ENCODE measurements around the gene NTRK3.

Gene NTRK3

DNA sequence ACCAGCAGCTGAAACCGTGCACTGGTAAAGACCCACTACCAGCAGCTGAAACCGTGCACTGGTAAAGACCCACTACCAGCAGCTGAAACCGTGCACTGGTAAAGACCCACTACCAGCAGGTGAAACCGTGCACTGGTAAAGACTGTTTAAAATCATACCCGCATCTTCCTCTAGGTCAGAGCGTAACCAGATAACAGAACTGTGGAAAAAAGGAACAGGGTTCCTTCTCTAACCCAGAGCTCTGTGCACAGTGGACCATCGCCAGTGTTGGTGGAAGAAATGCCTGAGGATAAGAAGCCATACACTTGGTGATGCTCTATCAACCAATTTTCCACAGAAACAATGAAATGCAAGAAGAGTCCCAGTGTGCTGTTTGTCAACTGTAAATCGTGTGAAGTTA is 243.4 kb downstream of the NTRK3 start:
- H3K27ac ChIP-seq = no peak overlapping the region
- DNase-seq (ENCODE audit: low read depth, low spot score) = no peak

- DNase-seq (ENCODE audit: low read depth, low spot score) = no peak
- H3K27ac ChIP-seq = no peak overlapping the region
These were observed 243.9 kb downstream of the NTRK3 start for GRCh38 chr15:88012688-88013087.

DNA sequence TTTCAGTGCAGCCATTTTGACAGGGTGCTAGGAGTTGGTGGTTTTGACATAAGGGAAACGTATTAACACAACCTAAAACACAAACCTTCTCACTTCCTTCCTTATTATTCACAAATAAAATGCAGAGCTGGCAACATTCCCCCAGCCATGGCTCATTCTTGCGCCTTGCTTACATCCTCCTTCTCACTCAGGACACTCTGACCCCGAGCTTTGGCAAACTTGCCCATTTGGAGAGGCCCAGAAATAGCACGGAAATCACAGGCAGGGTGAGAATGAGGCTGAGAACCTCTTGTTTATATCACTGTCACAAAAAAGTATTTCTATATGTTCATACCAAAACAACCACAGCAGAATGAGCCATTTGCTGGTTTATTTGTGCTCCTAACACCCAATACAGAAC is 244.3 kb downstream of the NTRK3 start:
- no peak for DNase-seq (ENCODE audit: low read depth, low spot score)
- H3K27ac ChIP-seq = no peak overlapping the region

DNA sequence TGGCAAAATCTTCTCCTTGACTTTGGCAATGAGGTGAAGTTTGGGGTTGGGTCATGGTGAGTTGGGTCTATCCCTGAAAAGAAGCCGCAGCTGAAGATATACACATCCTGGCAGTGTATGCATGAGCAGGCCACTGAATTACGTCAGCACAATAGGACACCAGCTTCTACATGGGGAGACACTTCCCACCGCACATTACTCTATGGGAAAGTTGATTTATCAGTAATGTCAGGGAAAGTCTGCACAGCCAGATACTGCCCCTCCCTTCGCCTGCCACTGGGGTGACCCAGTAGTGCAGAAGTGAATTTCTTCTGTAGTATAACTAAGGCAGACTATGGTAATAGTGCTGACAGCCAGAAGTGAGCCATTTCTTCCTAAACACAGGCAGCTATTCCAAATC is 245.0 kb downstream of the NTRK3 start:
- DNase-seq (ENCODE audit: low read depth, low spot score) = no peak
- no peak overlapping the region for H3K27ac ChIP-seq

GRCh38 chr15:88006146-88006545 is 250.4 kb downstream of the NTRK3 start:
- H3K27ac ChIP-seq = no peak overlapping the region
- DNase-seq (ENCODE audit: low read depth, low spot score) = no peak

DNA sequence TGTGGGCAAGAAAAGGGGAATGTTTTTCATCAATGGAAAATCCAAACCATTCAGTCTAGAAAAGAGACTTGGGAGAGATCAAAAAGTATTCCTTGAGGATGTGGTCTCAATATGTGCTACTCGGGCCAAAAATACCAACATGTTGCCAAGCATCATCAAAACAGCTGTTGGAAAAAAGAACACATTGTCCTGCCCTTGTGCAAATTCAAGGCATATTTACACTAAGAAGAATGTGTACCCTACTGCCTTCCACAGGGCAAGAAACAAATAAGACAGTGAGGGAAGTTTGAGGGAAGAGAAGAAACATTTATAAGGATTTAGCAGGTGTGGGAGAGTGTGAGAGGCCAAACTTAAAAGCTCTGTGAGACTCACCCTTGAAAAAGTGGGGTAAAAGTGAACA is 252.1 kb downstream of the NTRK3 start:
- no peak overlapping the region for H3K27ac ChIP-seq
- DNase-seq (ENCODE audit: low read depth, low spot score) = no peak

GRCh38 chr15:88003541-88004327 is 252.8 kb downstream of the NTRK3 start:
- DNase-seq (ENCODE audit: low read depth, low spot score) = no peak

GRCh38 chr15:88002706-88003105 is 253.8 kb downstream of the NTRK3 start:
- H3K27ac ChIP-seq = no peak overlapping the region
- DNase-seq (ENCODE audit: low read depth, low spot score) = no peak

More at GRCh38 chr15:88003541-88004327, 252.8 kb downstream of the NTRK3 start:
- H3K27ac ChIP-seq = no peak overlapping the region

GRCh38 chr15:87998630-87999029 is 257.9 kb downstream of the NTRK3 start:
- DNase-seq (ENCODE audit: low read depth, low spot score) = no peak
- no peak overlapping the region for H3K27ac ChIP-seq

GRCh38 chr15:87986776-87987175 is 269.8 kb downstream of the NTRK3 start:
- no peak for DNase-seq (ENCODE audit: low read depth, low spot score)
- H3K27ac ChIP-seq = no peak overlapping the region

- no peak overlapping the region for H3K27ac ChIP-seq
- no peak for DNase-seq (ENCODE audit: low read depth, low spot score)
These were observed 271.1 kb downstream of the NTRK3 start for GRCh38 chr15:87985451-87985850.

- no peak for DNase-seq (ENCODE audit: low read depth, low spot score)
These were observed 274.6 kb downstream of the NTRK3 start for GRCh38 chr15:87981969-87982368.

DNA sequence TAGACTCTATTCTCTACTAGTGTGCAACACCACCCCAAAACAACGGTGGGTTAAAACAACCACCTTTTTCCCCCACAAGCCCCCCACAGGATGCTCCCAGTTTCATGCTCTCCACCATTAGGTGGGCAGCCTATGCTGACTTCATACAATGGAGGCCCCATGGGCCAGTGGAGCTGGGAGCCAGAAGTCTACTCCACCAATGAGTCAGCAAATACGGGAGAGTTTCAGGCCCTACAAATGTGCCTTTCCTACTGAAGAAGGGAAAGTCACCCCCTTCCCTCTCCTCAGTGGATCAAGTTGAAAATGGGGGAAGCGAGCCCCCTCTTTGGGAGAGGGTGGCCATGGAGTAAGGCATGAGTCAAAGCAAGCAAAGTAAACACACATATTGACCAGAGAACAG is 278.6 kb downstream of the NTRK3 start:
- H3K27ac ChIP-seq = no peak overlapping the region
- DNase-seq (ENCODE audit: low read depth, low spot score) = no peak

More at GRCh38 chr15:87981969-87982368, 274.6 kb downstream of the NTRK3 start:
- no peak overlapping the region for H3K27ac ChIP-seq

- DNase-seq (ENCODE audit: low read depth, low spot score) = no peak
- no peak overlapping the region for H3K27ac ChIP-seq
These were observed 280.0 kb downstream of the NTRK3 start for GRCh38 chr15:87976552-87976951.

DNA sequence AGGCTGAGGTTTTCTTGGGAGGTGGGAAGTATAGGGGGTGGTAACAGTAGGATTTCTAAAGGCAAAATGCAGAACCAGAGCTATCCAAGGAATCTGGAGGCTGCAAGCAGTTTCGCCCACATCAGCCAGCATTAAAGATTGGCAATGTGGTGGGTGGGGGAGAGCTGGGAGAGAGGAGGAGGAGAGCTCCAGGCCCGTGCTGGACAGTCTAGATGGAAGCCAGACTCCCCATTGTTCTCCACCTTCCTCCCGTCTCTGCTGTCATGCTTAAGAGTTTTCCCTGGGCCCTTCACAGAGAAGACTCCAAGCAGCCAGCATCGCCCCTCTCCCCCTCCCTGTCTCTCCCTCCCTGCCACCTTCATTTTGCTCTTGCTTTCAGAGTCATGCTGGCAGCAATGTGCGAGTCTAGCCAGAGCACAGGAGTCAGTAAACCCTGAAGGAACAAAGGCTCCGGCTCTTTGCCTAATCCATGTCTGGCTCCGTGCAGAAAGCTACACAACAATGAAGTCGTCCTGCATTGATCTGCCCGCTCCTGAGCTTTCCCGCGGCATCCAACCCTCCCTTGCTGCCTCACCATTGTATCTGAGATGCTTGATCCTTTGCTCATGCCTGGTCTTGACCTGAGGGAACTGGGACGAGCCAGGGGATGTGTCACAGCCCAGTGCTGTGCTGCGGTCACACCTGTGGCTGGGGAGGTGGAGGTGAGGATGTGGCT is 282.9 kb downstream of the NTRK3 start:
- no peak overlapping the region for H3K27ac ChIP-seq
- peak; percentile 8 for DNase-seq (ENCODE audit: low read depth, low spot score)

GRCh38 chr15:87971076-87971475 is 285.5 kb downstream of the NTRK3 start:
- no peak overlapping the region for H3K27ac ChIP-seq
- no peak for DNase-seq (ENCODE audit: low read depth, low spot score)

DNA sequence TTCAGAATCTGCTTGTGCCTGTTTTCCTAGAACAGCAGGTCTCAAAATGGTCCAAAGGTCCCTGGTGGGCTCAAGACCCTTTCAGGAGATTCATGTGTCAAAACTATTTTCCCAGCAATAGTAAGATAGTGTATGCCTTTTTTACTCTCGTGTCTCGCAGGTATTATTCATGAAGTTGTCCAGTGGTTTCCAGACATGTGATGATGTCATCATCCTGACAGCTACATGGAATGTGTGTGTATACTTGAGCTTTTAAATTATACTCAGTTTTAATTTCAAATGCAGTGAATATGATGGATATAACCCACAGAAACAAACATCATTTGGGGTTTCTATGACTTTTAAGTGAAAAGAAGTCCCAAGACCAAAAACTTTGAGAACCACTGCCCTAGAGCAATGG is 288.6 kb downstream of the NTRK3 start:
- DNase-seq (ENCODE audit: low read depth, low spot score) = no peak

DNA sequence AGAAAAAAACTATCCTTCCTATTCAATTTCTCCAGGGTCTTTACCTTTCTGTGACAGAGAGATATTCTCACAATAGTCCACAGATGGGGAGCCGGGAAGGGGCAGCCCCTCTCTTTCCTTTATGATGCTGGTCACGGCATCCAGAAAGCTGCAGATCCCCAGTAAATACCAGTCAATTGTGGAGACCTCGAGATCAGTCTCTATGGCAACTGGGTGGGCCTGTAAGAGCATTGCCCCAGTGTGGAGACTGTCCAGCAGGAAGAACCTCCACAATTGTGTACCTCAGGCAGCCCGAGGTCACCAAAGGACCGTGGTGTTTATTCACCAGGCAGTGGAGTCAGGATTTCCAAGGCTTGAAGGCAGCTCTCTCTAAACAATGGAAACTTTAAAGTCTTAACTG is 291.2 kb downstream of the NTRK3 start:
- H3K27ac ChIP-seq = no peak overlapping the region
- DNase-seq (ENCODE audit: low read depth, low spot score) = no peak

More for the DNA sequence above, 288.6 kb downstream of the NTRK3 start:
- H3K27ac ChIP-seq = no peak overlapping the region

DNA sequence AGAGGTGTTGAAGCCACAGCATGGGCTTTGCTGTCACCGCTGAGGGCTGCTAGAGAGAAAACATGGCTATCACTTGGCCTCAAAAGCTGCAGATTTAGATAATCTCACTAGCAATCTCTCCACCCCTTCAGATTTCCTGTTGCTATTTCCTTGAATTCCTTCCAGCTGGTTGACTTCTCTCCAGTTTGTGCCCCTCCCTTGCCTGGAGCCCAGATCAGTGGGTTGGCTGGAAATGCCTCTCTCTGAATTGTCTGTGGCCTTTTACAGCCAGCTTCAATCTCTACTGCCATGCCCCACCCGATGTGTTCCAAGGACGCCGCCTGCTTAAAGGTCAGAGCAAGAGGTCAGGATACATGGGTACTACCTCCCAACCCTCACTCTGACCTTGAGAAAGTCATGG is 294.1 kb downstream of the NTRK3 start:
- DNase-seq (ENCODE audit: low read depth, low spot score) = no peak
- H3K27ac ChIP-seq = no peak overlapping the region

DNA sequence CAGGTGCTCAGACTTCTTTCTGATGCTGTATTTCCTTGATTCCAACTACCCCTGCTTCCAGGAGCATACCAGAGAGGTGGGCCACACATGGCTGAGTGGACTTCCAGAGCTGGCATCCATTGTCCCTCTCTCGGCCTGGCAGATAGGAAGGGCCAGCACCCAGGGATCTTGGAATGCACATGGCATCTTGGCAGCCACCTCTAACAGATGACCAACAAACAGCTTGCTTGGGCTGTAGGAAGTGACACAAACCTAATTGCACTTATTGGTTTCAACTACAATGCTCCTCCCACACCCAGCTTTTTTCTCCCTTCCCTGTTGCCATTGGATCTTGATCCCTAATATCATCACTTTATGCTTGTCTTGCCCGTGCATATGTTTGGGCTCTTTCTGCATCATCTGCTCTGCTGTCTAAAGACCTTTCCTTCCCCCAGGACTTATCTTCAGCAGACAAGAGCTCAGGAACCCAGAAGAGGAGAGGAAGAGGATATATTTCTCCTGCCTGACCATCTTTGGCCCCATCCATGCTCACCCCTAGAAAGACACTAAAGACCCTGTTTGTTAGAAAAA is 294.6 kb downstream of the NTRK3 start:
- DNase-seq (ENCODE audit: low read depth, low spot score) = no peak

GRCh38 chr15:87959662-87960061 is 296.9 kb downstream of the NTRK3 start:
- H3K27ac ChIP-seq = no peak overlapping the region
- no peak for DNase-seq (ENCODE audit: low read depth, low spot score)

More for the DNA sequence above, 294.6 kb downstream of the NTRK3 start:
- H3K27ac ChIP-seq = no peak overlapping the region
